MM.1S (cell line): Measurements from ENCODE around the gene SYT1.

ENCODE experiments used
- DNase-seq: peaks from one replicate; pipeline ENCODE4 v3.0.0-alpha.2; 2015
- H2AFZ ChIP-seq: fragments of 300-600 bp; sonication (generic); 2 replicates; pipeline ENCODE4 v1.6.0; 2016; ENCODE audit warnings: antibody characterized with exemption, low read length
- H3F3A ChIP-seq: fragments of 300-600 bp; sonication (generic); 2 replicates; pipeline ENCODE4 v1.6.1; 2016; ENCODE audit warnings: mild to moderate bottlenecking, antibody characterized with exemption, low read length, moderate library complexity, mixed read lengths; ENCODE audit not compliant: insufficient read depth
- H3K27ac ChIP-seq: fragments of 300-600 bp; sonication (generic); 2 replicates; pipeline ENCODE4 v1.5.1; 2016; ENCODE audit warnings: mild to moderate bottlenecking, low read length
- H3K27me3 ChIP-seq: fragments of 300-600 bp; sonication (generic); replicated peaks from 2 replicates; pipeline ENCODE4 v1.6.0; 2016; ENCODE audit warnings: low read length; ENCODE audit not compliant: insufficient read depth
- H3K36me3 ChIP-seq: fragments of 300-600 bp; sonication (generic); replicated peaks from 2 replicates; pipeline ENCODE4 v1.6.1; 2016; ENCODE audit warnings: mild to moderate bottlenecking, low read length, mixed read lengths; ENCODE audit not compliant: insufficient read depth
- H3K4me1 ChIP-seq: fragments of 300-600 bp; sonication (generic); 2 replicates; pipeline ENCODE4 v1.6.1; 2016; ENCODE audit warnings: low read length, mixed read lengths
- H3K4me2 ChIP-seq: fragments of 300-600 bp; sonication (generic); 2 replicates; pipeline ENCODE4 v1.6.0; 2016; ENCODE audit warnings: low read depth, low read length
- H3K4me3 ChIP-seq: fragments of 300-600 bp; sonication (generic); 2 replicates; pipeline ENCODE4 v1.5.1; 2016; ENCODE audit warnings: low read length, mixed read lengths
- H3K79me2 ChIP-seq: fragments of 300-600 bp; sonication (generic); 2 replicates; pipeline ENCODE4 v1.6.1; 2016; ENCODE audit warnings: mixed run types, low read length, mixed read lengths
- H3K9ac ChIP-seq: fragments of 300-600 bp; sonication (generic); 2 replicates; pipeline ENCODE4 v1.6.1; 2016; ENCODE audit warnings: low read length, mixed read lengths
- H3K9me2 ChIP-seq: fragments of 300-600 bp; sonication (generic); replicated peaks from 2 replicates; pipeline ENCODE4 v1.6.1; 2016; ENCODE audit warnings: mild to moderate bottlenecking, low read length, mixed read lengths; ENCODE audit not compliant: insufficient read depth
- H3K9me3 ChIP-seq: fragments of 300-600 bp; sonication (generic); replicated peaks from 2 replicates; pipeline ENCODE4 v1.6.1; 2016; ENCODE audit warnings: mild to moderate bottlenecking, low read length, mixed read lengths; ENCODE audit not compliant: insufficient read depth
- H4K20me1 ChIP-seq: fragments of 300-600 bp; sonication (generic); 2 replicates; pipeline ENCODE4 v1.6.1; 2016; ENCODE audit warnings: mild to moderate bottlenecking, low read length, moderate library complexity, mixed read lengths; ENCODE audit not compliant: insufficient read depth
- EZH2 ChIP-seq: fragments of 300-600 bp; sonication (generic); optimal IDR thresholded peaks from 2 replicates; pipeline ENCODE3; 2017; ENCODE audit warnings: low read depth, mild to moderate bottlenecking, antibody characterized with exemption, low read length, mixed read lengths
- EZH2phosphoT487 ChIP-seq: fragments of 300-600 bp; sonication (generic); IDR thresholded peaks from 2 replicates; pipeline ENCODE4 v1.6.1; 2018; ENCODE audit warnings: antibody characterized with exemption, low read length
- TF ChIP-seq, protein P1 (sequence below): fragments of 300-600 bp; sonication (generic); IDR thresholded peaks from 2 replicates; pipeline ENCODE4 v1.5.1; 2016; ENCODE audit warnings: antibody characterized with exemption, low read length, mixed read lengths

Gene SYT1

DNA sequence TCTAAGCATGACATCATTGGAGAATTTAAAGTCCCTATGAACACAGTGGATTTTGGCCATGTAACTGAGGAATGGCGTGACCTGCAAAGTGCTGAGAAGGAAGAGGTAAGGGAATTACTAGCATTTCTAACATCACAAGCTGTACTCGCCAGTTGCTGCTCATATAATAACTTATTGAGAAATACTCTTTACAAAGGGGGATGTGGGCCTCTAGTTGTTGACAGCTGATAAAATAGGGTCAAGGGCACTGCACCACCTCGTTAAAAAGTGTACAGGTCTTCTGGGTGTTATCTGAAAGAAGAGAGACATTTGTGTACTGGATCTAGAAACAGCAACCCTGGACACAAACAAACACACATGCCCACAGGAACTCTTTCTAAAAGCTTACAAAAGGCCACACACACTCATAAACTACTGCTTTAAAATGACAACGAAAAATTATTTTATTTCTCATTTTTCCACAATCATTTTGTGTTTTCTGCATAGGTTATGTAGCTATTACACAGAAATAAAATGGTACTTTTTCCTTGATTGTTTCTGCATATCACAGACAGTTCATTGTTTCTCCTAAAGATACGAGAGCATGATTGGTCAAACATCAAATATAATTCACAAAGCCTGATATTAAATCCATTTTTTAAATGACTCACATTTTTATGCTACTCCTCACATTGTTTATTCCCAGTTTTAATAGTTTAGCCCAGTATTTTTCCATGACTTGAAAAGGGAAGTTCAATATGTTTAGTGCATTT lies 435.0 kb downstream of the SYT1 start:
- no peaks in the 10 kb centered on the region for H3K4me1 ChIP-seq
- H3K4me2 ChIP-seq, result no peak overlapping the region
- no peaks in the 10 kb centered on the region for H3K9me2 ChIP-seq

DNA sequence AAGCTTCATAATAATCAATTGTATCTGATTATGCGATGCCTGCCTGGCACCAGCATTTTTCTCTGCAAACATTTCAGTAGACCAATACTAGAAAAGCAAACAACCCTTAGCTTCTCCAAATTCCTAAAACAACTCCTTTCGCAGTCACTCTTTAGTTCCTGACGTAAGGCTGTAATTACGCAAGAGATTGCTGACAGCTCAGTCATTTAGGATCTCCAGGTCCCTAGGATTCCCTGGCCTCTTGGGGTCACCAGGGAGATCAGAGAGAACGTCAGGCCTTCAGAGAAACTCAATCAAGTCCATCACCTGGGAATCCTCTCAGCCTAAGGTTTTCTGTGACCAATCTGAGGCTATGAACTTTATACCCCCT lies 435.6 kb downstream of the SYT1 start:
- no peaks in the 10 kb centered on the region for H3F3A ChIP-seq
- H3K9ac ChIP-seq, result no peak overlapping the region
- H3K4me2 ChIP-seq, result no peak overlapping the region
- no peak overlapping the region for H3K27ac ChIP-seq
- DNase-seq, result no peak
- no peaks in the 10 kb centered on the region for H3K36me3 ChIP-seq
- H3K4me1 ChIP-seq, result no peaks in the 10 kb centered on the region
- H4K20me1 ChIP-seq, result no peaks in the 10 kb centered on the region
- no peaks in the 10 kb centered on the region for H3K9me3 ChIP-seq
- H3K4me3 ChIP-seq, result no peak overlapping the region
- H3K79me2 ChIP-seq, result no peaks in the 10 kb centered on the region
- no peaks in the 10 kb centered on the region for H3K9me2 ChIP-seq
- H3K27me3 ChIP-seq, result no peaks in the 10 kb centered on the region
- H2AFZ ChIP-seq, result no peak overlapping the region
- TF ChIP-seq, protein P1, sequence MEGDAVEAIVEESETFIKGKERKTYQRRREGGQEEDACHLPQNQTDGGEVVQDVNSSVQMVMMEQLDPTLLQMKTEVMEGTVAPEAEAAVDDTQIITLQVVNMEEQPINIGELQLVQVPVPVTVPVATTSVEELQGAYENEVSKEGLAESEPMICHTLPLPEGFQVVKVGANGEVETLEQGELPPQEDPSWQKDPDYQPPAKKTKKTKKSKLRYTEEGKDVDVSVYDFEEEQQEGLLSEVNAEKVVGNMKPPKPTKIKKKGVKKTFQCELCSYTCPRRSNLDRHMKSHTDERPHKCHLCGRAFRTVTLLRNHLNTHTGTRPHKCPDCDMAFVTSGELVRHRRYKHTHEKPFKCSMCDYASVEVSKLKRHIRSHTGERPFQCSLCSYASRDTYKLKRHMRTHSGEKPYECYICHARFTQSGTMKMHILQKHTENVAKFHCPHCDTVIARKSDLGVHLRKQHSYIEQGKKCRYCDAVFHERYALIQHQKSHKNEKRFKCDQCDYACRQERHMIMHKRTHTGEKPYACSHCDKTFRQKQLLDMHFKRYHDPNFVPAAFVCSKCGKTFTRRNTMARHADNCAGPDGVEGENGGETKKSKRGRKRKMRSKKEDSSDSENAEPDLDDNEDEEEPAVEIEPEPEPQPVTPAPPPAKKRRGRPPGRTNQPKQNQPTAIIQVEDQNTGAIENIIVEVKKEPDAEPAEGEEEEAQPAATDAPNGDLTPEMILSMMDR, result no peak
- no peak for TF ChIP-seq EZH2
- no peak for TF ChIP-seq EZH2phosphoT487

More for the DNA sequence above, 435.0 kb downstream of the SYT1 start:
- Histone ChIP-seq H3K9me3 (no peaks in the 10 kb centered on the region), H4K20me1 (no peaks in the 10 kb centered on the region), H3K79me2 (no peaks in the 10 kb centered on the region), H2AFZ (no peak overlapping the region), H3F3A (no peaks in the 10 kb centered on the region), H3K27me3 (no peaks in the 10 kb centered on the region), H3K9ac (no peak overlapping the region), H3K36me3 (no peaks in the 10 kb centered on the region), H3K4me3 (no peak overlapping the region), H3K27ac (no peak overlapping the region)
- no peak for DNase-seq
- TF ChIP-seq, protein P1, result no peak
- TF ChIP-seq EZH2phosphoT487 (no peak), EZH2 (no peak)

DNA sequence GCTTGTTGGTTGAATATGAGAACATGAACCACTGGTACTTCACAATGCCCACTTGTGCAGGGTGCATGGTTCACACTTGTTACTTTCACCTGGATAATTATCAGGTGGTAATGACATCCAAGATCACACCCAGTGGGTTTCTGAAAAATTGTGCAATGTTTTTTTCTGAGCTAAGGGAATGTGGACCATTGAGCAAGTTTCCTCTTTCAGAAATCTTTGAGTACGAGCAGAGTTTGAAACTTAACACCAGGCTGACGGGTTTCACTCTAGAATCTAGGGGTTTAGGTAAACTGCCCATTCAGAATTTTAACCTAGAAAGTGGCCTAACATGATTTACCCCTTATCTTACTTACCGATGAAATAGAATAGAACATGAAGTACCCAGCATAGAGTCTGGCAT lies 436.6 kb downstream of the SYT1 start:
- no peak overlapping the region for H3K4me2 ChIP-seq
- no peak overlapping the region for H3K27ac ChIP-seq
- DNase-seq, result no peak
- H4K20me1 ChIP-seq, result no peaks in the 10 kb centered on the region
- H2AFZ ChIP-seq, result no peak overlapping the region
- no peak overlapping the region for H3K9ac ChIP-seq
- TF ChIP-seq, protein P1, result no peak
- TF ChIP-seq EZH2phosphoT487, result no peak
- no peak for TF ChIP-seq EZH2
- H3K9me2 ChIP-seq, result no peaks in the 10 kb centered on the region
- no peaks in the 10 kb centered on the region for H3K27me3 ChIP-seq
- no peak overlapping the region for H3K4me3 ChIP-seq
- no peaks in the 10 kb centered on the region for H3K79me2 ChIP-seq
- H3K4me1 ChIP-seq, result no peaks in the 10 kb centered on the region
- no peaks in the 10 kb centered on the region for H3K9me3 ChIP-seq
- H3K36me3 ChIP-seq, result no peaks in the 10 kb centered on the region
- H3F3A ChIP-seq, result no peaks in the 10 kb centered on the region
